ENCODE data around the gene DNASE1L1. TPM values are rescaled to one million over a fixed set of nuclear protein-coding genes. Genes with fewer than 3 reads are reported as not detected.
"Not testable (repeated sequence)": the region's sequence is repeated elsewhere in the genome, so short reads cannot be mapped to it uniquely, and the experiment has no call there.

The DNASE1L1 gene
- polyA plus RNA-seq, 1 donor from 2014 or later: 9.2 TPM

GRCh38 chrX:154401045-154401799, 7.8 kb downstream of the DNASE1L1 start:
- no peaks in the 10 kb centered on the region for H3K36me3 ChIP-seq (ENCODE audit: insufficient read depth, low read length)
- TF ChIP-seq, protein P1, sequence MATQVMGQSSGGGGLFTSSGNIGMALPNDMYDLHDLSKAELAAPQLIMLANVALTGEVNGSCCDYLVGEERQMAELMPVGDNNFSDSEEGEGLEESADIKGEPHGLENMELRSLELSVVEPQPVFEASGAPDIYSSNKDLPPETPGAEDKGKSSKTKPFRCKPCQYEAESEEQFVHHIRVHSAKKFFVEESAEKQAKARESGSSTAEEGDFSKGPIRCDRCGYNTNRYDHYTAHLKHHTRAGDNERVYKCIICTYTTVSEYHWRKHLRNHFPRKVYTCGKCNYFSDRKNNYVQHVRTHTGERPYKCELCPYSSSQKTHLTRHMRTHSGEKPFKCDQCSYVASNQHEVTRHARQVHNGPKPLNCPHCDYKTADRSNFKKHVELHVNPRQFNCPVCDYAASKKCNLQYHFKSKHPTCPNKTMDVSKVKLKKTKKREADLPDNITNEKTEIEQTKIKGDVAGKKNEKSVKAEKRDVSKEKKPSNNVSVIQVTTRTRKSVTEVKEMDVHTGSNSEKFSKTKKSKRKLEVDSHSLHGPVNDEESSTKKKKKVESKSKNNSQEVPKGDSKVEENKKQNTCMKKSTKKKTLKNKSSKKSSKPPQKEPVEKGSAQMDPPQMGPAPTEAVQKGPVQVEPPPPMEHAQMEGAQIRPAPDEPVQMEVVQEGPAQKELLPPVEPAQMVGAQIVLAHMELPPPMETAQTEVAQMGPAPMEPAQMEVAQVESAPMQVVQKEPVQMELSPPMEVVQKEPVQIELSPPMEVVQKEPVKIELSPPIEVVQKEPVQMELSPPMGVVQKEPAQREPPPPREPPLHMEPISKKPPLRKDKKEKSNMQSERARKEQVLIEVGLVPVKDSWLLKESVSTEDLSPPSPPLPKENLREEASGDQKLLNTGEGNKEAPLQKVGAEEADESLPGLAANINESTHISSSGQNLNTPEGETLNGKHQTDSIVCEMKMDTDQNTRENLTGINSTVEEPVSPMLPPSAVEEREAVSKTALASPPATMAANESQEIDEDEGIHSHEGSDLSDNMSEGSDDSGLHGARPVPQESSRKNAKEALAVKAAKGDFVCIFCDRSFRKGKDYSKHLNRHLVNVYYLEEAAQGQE (IDR thresholded peaks at IDR 0.05; ENCODE audit: borderline replicate concordance): no peak
- no peak for TF ChIP-seq MXI1 (conservative IDR thresholded peaks at IDR 0.05; ENCODE audit: poor library complexity, severe bottlenecking)
- no peak for TF ChIP-seq SMC3 (conservative IDR thresholded peaks at IDR 0.05; ENCODE audit: poor library complexity)
- no peak for TF ChIP-seq CTCF (IDR thresholded peaks at IDR 0.05; ENCODE audit: poor library complexity, severe bottlenecking)
- no peak for TF ChIP-seq RAD21 (conservative IDR thresholded peaks at IDR 0.05)
- no peaks in the 10 kb centered on the region for H3K9me2 ChIP-seq (ENCODE audit: insufficient read depth, low read length)
- peaks cover 4% of the 10 kb centered on the region for H3K79me2 ChIP-seq (replicated peaks; ENCODE audit: insufficient read depth, low read length)
- no peak overlapping the region for H3K4me3 ChIP-seq (ENCODE audit: low read length)
- peaks cover 5% of the 10 kb centered on the region for H4K20me1 ChIP-seq (ENCODE audit: insufficient read depth)
- no peak overlapping the region for H3K27ac ChIP-seq (ENCODE audit: low read length)
- no peaks in the 10 kb centered on the region for H3K27me3 ChIP-seq (ENCODE audit: insufficient read depth, low read depth, low read length)
- no peaks in the 10 kb centered on the region for H3K9me3 ChIP-seq (ENCODE audit: low read length)
- no peaks in the 10 kb centered on the region for H3F3A ChIP-seq (ENCODE audit: insufficient read depth, low read length, poor library complexity, severe bottlenecking)
- H3K9ac ChIP-seq (ENCODE audit: low read length): no peak overlapping the region
- H3K4me2 ChIP-seq (ENCODE audit: low read length): no peak overlapping the region
- no peak overlapping the region for H2AFZ ChIP-seq (ENCODE audit: low read depth, low read length)

- H3K79me2 ChIP-seq (replicated peaks; ENCODE audit: insufficient read depth, low read length); H3K9me3 ChIP-seq (ENCODE audit: low read length); H2AFZ ChIP-seq (ENCODE audit: low read depth, low read length); H3K36me3 ChIP-seq (ENCODE audit: insufficient read depth, low read length); H4K20me1 ChIP-seq (ENCODE audit: insufficient read depth); H3K9ac ChIP-seq (ENCODE audit: low read length); H3K4me3 ChIP-seq (ENCODE audit: low read length); H3F3A ChIP-seq (ENCODE audit: insufficient read depth, low read length, poor library complexity, severe bottlenecking); H3K4me2 ChIP-seq (ENCODE audit: low read length); H3K27ac ChIP-seq (ENCODE audit: low read length); H3K27me3 ChIP-seq (ENCODE audit: insufficient read depth, low read depth, low read length); H3K9me2 ChIP-seq (ENCODE audit: insufficient read depth, low read length): not testable (repeated sequence)
Measured at GRCh38 chrX:154400369-154400817, 8.7 kb downstream of the DNASE1L1 start.

- peak overlapping the region; percentile 81 for H3K4me3 ChIP-seq (ENCODE audit: low read length)
- H3K9ac ChIP-seq (ENCODE audit: low read length): peak overlapping the region; percentile 97
- no peaks in the 10 kb centered on the region for H3K36me3 ChIP-seq (ENCODE audit: insufficient read depth, low read length)
- no peaks in the 10 kb centered on the region for H3K27me3 ChIP-seq (ENCODE audit: insufficient read depth, low read depth, low read length)
- no peaks in the 10 kb centered on the region for H3K9me3 ChIP-seq (ENCODE audit: low read length)
- no peaks in the 10 kb centered on the region for H3K9me2 ChIP-seq (ENCODE audit: insufficient read depth, low read length)
- peaks cover 5% of the 10 kb centered on the region for H4K20me1 ChIP-seq (ENCODE audit: insufficient read depth)
- no peak overlapping the region for H2AFZ ChIP-seq (ENCODE audit: low read depth, low read length)
- H3F3A ChIP-seq (ENCODE audit: insufficient read depth, low read length, poor library complexity, severe bottlenecking): no peaks in the 10 kb centered on the region
- peak overlapping the region; percentile 39 for H3K4me2 ChIP-seq (ENCODE audit: low read length)
- H3K79me2 ChIP-seq (replicated peaks; ENCODE audit: insufficient read depth, low read length): peaks cover 4% of the 10 kb centered on the region
- H3K27ac ChIP-seq (ENCODE audit: low read length): no peak overlapping the region
- TF ChIP-seq EP300 (conservative IDR thresholded peaks at IDR 0.05; ENCODE audit: poor library complexity, severe bottlenecking): no peak
- TF ChIP-seq RAD21 (conservative IDR thresholded peaks at IDR 0.05): no peak
- no peak for TF ChIP-seq EZH2 (IDR thresholded peaks at IDR 0.05; ENCODE audit: borderline replicate concordance, insufficient read depth, low read length, poor library complexity, severe bottlenecking)
- no peak for TF ChIP-seq MXI1 (conservative IDR thresholded peaks at IDR 0.05; ENCODE audit: poor library complexity, severe bottlenecking)
- no peak for TF ChIP-seq POLR2AphosphoS5 (IDR thresholded peaks at IDR 0.05)
- no peak for TF ChIP-seq CTCF (IDR thresholded peaks at IDR 0.05; ENCODE audit: poor library complexity, severe bottlenecking)
Measured at GRCh38 chrX:154399527-154400368, 9.3 kb downstream of the DNASE1L1 start.

Measured in neural cell (in vitro differentiated cells).